SK-N-SH treated with all-trans-retinoic acid at 6 μM for 48 hours (cell line): ENCODE results near the gene DPYD.

Source experiments
- ATAC-seq: fragments of 200-7000 bp; cut with Tn5 transposase; 3 replicates; pipeline ENCODE4 v1.9.1; 2020; ENCODE audit warnings: mild to moderate bottlenecking, moderate library complexity
- ARNTL ChIP-seq: fragments of 450-650 bp; formaldehyde crosslinking; IDR thresholded peaks from 2 replicates; pipeline ENCODE4 v1.5.0; 2020; ENCODE audit warnings: low read depth, mild to moderate bottlenecking, moderate library complexity, borderline replicate concordance
- BACH2 ChIP-seq: fragments of 250-450 bp; sonication (Bioruptor Pico); IDR thresholded peaks from 2 replicates; pipeline ENCODE4 v1.9.0; 2021; ENCODE audit warnings: mild to moderate bottlenecking, borderline replicate concordance
- CSDC2 ChIP-seq: fragments of 250-450 bp; sonication (Bioruptor Pico); IDR thresholded peaks from 2 replicates; pipeline ENCODE4 v1.5.0; 2020; ENCODE audit warnings: mild to moderate bottlenecking, moderate library complexity
- GLIS3 ChIP-seq: fragments of 250-450 bp; sonication (Bioruptor Pico); IDR thresholded peaks from 2 replicates; pipeline ENCODE4 v1.5.0; 2020; ENCODE audit warnings: mild to moderate bottlenecking, moderate library complexity
- ISL1 ChIP-seq: fragments of 250-450 bp; sonication (Bioruptor Pico); IDR thresholded peaks from 2 replicates; pipeline ENCODE4 v2.1.2; 2022; ENCODE audit warnings: mild to moderate bottlenecking, moderate library complexity
- OSR1 ChIP-seq: fragments of 250-450 bp; sonication (Bioruptor Pico); IDR thresholded peaks from 2 replicates; pipeline ENCODE4 v1.8.0; 2022; ENCODE audit warnings: moderate library complexity, mild to moderate bottlenecking, inconsistent platforms
- PATZ1 ChIP-seq: fragments of 250-450 bp; sonication (Bioruptor Pico); IDR thresholded peaks from 2 replicates; pipeline ENCODE4 v1.8.0; 2020; ENCODE audit warnings: mild to moderate bottlenecking, moderate library complexity, borderline replicate concordance
- POU6F1 ChIP-seq: fragments of 250-450 bp; sonication (Bioruptor Pico); IDR thresholded peaks from 2 replicates; pipeline ENCODE4 v1.8.0; 2021; ENCODE audit warnings: low read depth, mild to moderate bottlenecking, moderate library complexity, borderline replicate concordance
- PPARA ChIP-seq: fragments of 250-450 bp; sonication (Bioruptor Pico); IDR thresholded peaks from 2 replicates; pipeline ENCODE4 v1.5.0; 2020; ENCODE audit warnings: mild to moderate bottlenecking, borderline replicate concordance
- RARB ChIP-seq: fragments of 250-450 bp; sonication (Bioruptor Pico); IDR thresholded peaks from 2 replicates; pipeline ENCODE4 v1.8.0; 2021; ENCODE audit warnings: mild to moderate bottlenecking, moderate library complexity
- SNAI2 ChIP-seq: fragments of 250-450 bp; sonication (Bioruptor Pico); IDR thresholded peaks from 2 replicates; pipeline ENCODE4 v1.5.0; 2020; ENCODE audit warnings: mild to moderate bottlenecking, moderate library complexity
- TOX ChIP-seq: fragments of 250-450 bp; sonication (Bioruptor Pico); IDR thresholded peaks from 2 replicates; pipeline ENCODE4 v1.8.0; 2021; ENCODE audit warnings: mild to moderate bottlenecking, moderate library complexity, borderline replicate concordance
- TSHZ2 ChIP-seq: fragments of 250-450 bp; sonication (Bioruptor Pico); IDR thresholded peaks from 2 replicates; pipeline ENCODE4 v1.5.0; 2020; ENCODE audit warnings: mild to moderate bottlenecking, moderate library complexity
- ZC3H10 ChIP-seq: fragments of 250-450 bp; sonication (Bioruptor Pico); IDR thresholded peaks from 2 replicates; pipeline ENCODE4 v1.5.1; 2021; ENCODE audit warnings: mild to moderate bottlenecking, moderate library complexity
- ZFP30 ChIP-seq: fragments of 450-650 bp; formaldehyde crosslinking; IDR thresholded peaks from 2 replicates; pipeline ENCODE4 v1.5.0; 2022; ENCODE audit warnings: mild to moderate bottlenecking, moderate library complexity
- ZNF565 ChIP-seq: fragments of 450-650 bp; formaldehyde crosslinking; conservative IDR thresholded peaks from 2 replicates; pipeline ENCODE4 v1.5.0; 2020; ENCODE audit warnings: low read depth, mild to moderate bottlenecking, moderate library complexity
- ZNF70 ChIP-seq: fragments of 450-650 bp; formaldehyde crosslinking; IDR thresholded peaks from 2 replicates; pipeline ENCODE4 v1.5.0; 2020; ENCODE audit warnings: mild to moderate bottlenecking, moderate library complexity
- ZNF8 ChIP-seq: fragments of 450-650 bp; formaldehyde crosslinking; IDR thresholded peaks from 2 replicates; pipeline ENCODE4 v1.5.0; 2020; ENCODE audit warnings: mild to moderate bottlenecking, moderate library complexity

Gene DPYD

GRCh38 chr1:97920276-97920831 lies 480 bp downstream of the DPYD start:
- no peak for TF ChIP-seq SNAI2 (CRISPR knock-in tag)
- peak; percentile 91; the same call in 1 of the 2 replicates for TF ChIP-seq PATZ1 (CRISPR knock-in tag)
- no peak for TF ChIP-seq RARB
- TF ChIP-seq ZNF8 (CRISPR knock-in tag) = peak; percentile 65
- ATAC-seq = peak; percentile 60

GRCh38 chr1:97919585-97920261 lies 1.1 kb downstream of the DPYD start:
- no peak for ATAC-seq
- TF ChIP-seq TOX (no peak), ZC3H10 (CRISPR knock-in tag) (no peak), OSR1 (CRISPR knock-in tag) (no peak), ZFP30 (CRISPR knock-in tag) (no peak), ZNF70 (CRISPR knock-in tag) (no peak), PPARA (CRISPR knock-in tag) (no peak), TSHZ2 (CRISPR knock-in tag) (no peak), GLIS3 (CRISPR knock-in tag) (no peak), RARB (no peak)

GRCh38 chr1:97918961-97919360 lies 1.9 kb downstream of the DPYD start:
- TF ChIP-seq PPARA (CRISPR knock-in tag) (no peak), BACH2 (no peak), TOX (no peak), POU6F1 (CRISPR knock-in tag) (no peak), ZNF70 (CRISPR knock-in tag) (no peak), ISL1 (CRISPR knock-in tag) (no peak), ZC3H10 (CRISPR knock-in tag) (no peak), SNAI2 (CRISPR knock-in tag) (no peak)
- no peak for ATAC-seq

GRCh38 chr1:97913506-97914139 lies 7.2 kb downstream of the DPYD start:
- TF ChIP-seq ISL1 (CRISPR knock-in tag) (no peak), SNAI2 (CRISPR knock-in tag) (no peak), GLIS3 (CRISPR knock-in tag) (no peak), OSR1 (CRISPR knock-in tag) (no peak), CSDC2 (CRISPR knock-in tag) (no peak), ARNTL (CRISPR knock-in tag) (no peak), POU6F1 (CRISPR knock-in tag) (no peak), TSHZ2 (CRISPR knock-in tag) (no peak), RARB (no peak), TOX (no peak), PATZ1 (CRISPR knock-in tag) (no peak), ZNF565 (CRISPR knock-in tag) (no peak)
- no peak for ATAC-seq
